ENCODE results near the gene NSD2. TPM values are rescaled to one million over a fixed set of nuclear protein-coding genes. Genes with fewer than 3 reads are reported as not detected.

NSD2 gene
- total and polyA plus RNA-seq, 9 of the 15 experiments (the other 6 are each of a cell fraction or from before 2014, with no cell fraction given), result 6.4 to 126 (median 58.8) TPM

- TF ChIP-seq ZBTB12 (CRISPR knock-in tag; IDR thresholded peaks at IDR 0.05) (no peak), MLX (CRISPR knock-in tag; conservative IDR thresholded peaks at IDR 0.05) (0 out of 4 replicates have a peak, but pooled peaks of 1 of the 2 experiments have one; percentile 21), RBM34 (IDR thresholded peaks at IDR 0.05; ENCODE audit: borderline replicate concordance, insufficient read depth, low read length) (0 out of 2 replicates have a peak, but pooled peaks have one; percentile 54), ZNF431 (CRISPR knock-in tag; IDR thresholded peaks at IDR 0.05) (0 out of 2 replicates have a peak, but pooled peaks have one; percentile 5), ZNF316 (IDR thresholded peaks at IDR 0.05) (no peak), ESRRB (CRISPR knock-in tag; IDR thresholded peaks at IDR 0.05; ENCODE audit: borderline replicate concordance) (no peak), POU5F1 (IDR thresholded peaks at IDR 0.05; ENCODE audit: borderline replicate concordance, low read depth, low read length, partially characterized antibody) (no peak), MYNN (IDR thresholded peaks at IDR 0.05) (no peak), MYNN (CRISPR knock-in tag; IDR thresholded peaks at IDR 0.05) (no peak), ZNF644 (tag; IDR thresholded peaks at IDR 0.05; ENCODE audit: low read depth) (peak; percentile 92), SMARCB1 (IDR thresholded peaks at IDR 0.05; ENCODE audit: insufficient read length, low read depth) (no peak), RFX7 (CRISPR knock-in tag; IDR thresholded peaks at IDR 0.05) (no peak), BHLHE40 (IDR thresholded peaks at IDR 0.05; ENCODE audit: low read length) (peak; percentile 5; the same call in 1 of the 2 replicates), TARDBP (IDR thresholded peaks at IDR 0.05) (0 out of 2 replicates have a peak, but pooled peaks have one; percentile 43), HMGN3 (IDR thresholded peaks at IDR 0.05; ENCODE audit: borderline replicate concordance, extremely low read depth, insufficient read length, low read depth, low read length) (peak; percentile 3), ZBTB26 (CRISPR knock-in tag; IDR thresholded peaks at IDR 0.05) (0 out of 2 replicates have a peak, but pooled peaks have one; percentile 46), TAF15 (IDR thresholded peaks at IDR 0.05; ENCODE audit: low read depth, low read length) (no peak), U2AF2 (optimal IDR thresholded peaks at IDR 0.05; ENCODE audit: low read depth, low read length) (no peak), KLF13 (tag; IDR thresholded peaks at IDR 0.05; ENCODE audit: borderline replicate concordance, low read depth) (peak; percentile 55), ZNF175 (CRISPR knock-in tag; IDR thresholded peaks at IDR 0.05; ENCODE audit: low read depth) (peak; percentile 86), SAP30 (IDR thresholded peaks at IDR 0.05; ENCODE audit: borderline replicate concordance, insufficient read depth, low read depth, low read length, poor library complexity, severe bottlenecking) (peak; percentile 37), MBD2 (IDR thresholded peaks at IDR 0.05; ENCODE audit: borderline replicate concordance, low read depth) (peak; percentile 72; the same call in 1 of the 2 replicates), ESRRA (IDR thresholded peaks at IDR 0.05; ENCODE audit: borderline replicate concordance, low read depth) (peak; percentile 46; the same call in 1 of the 2 replicates)
Observed at GRCh38 chr4:1870578-1871443, at the start of gene NSD2 (continued).

Measured in K562 (cell line).